Measurements from ENCODE around the gene UNC79.

The UNC79 gene

GRCh38 chr14:93682459-93682858, 251.7 kb downstream of the UNC79 start:
- no peak overlapping the region for H3K9ac ChIP-seq (ENCODE audit: insufficient read length, low read depth)
- H3K4me3 ChIP-seq (ENCODE audit: insufficient read length, low read depth): no peak overlapping the region
- no peaks in the 10 kb centered on the region for H3K9me3 ChIP-seq (ENCODE audit: insufficient read depth, low read length)
- H3K4me1 ChIP-seq (ENCODE audit: insufficient read depth, insufficient read length): peaks cover 4% of the 10 kb centered on the region
- no peak for DNase-seq (ENCODE audit: low read depth, low spot score)
- H3K36me3 ChIP-seq (ENCODE audit: insufficient read depth, insufficient read length, low read length): no peaks in the 10 kb centered on the region
- TF ChIP-seq YY1 (IDR thresholded peaks at IDR 0.05; ENCODE audit: insufficient read depth, insufficient read length) (no peak), ZNF274 (IDR thresholded peaks at IDR 0.05; ENCODE audit: low read depth, low read length) (no peak), SUZ12 (IDR thresholded peaks at IDR 0.05; ENCODE audit: extremely low read depth, insufficient read depth, insufficient read length) (no peak)
- H3K27me3 ChIP-seq (ENCODE audit: insufficient read depth, insufficient read length): no peaks in the 10 kb centered on the region

- Histone ChIP-seq H3K9me3 (ENCODE audit: insufficient read depth, low read length) (no peaks in the 10 kb centered on the region), H3K4me1 (ENCODE audit: insufficient read depth, insufficient read length) (peaks cover 4% of the 10 kb centered on the region), H3K9ac (ENCODE audit: insufficient read length, low read depth) (no peak overlapping the region), H3K36me3 (ENCODE audit: insufficient read depth, insufficient read length, low read length) (no peaks in the 10 kb centered on the region), H3K27me3 (ENCODE audit: insufficient read depth, insufficient read length) (no peaks in the 10 kb centered on the region), H3K4me3 (ENCODE audit: insufficient read length, low read depth) (no peak overlapping the region)
- DNase-seq (ENCODE audit: low read depth, low spot score): no peak
- no peak for TF ChIP-seq SUZ12 (IDR thresholded peaks at IDR 0.05; ENCODE audit: extremely low read depth, insufficient read depth, insufficient read length)
- TF ChIP-seq YY1 (IDR thresholded peaks at IDR 0.05; ENCODE audit: insufficient read depth, insufficient read length): no peak
- TF ChIP-seq ZNF274 (IDR thresholded peaks at IDR 0.05; ENCODE audit: low read depth, low read length): no peak
These were observed 252.5 kb downstream of the UNC79 start for GRCh38 chr14:93683226-93683625.

- Histone ChIP-seq H3K36me3 (ENCODE audit: insufficient read depth, insufficient read length, low read length) (no peaks in the 10 kb centered on the region), H3K27me3 (ENCODE audit: insufficient read depth, insufficient read length) (no peaks in the 10 kb centered on the region), H3K4me3 (ENCODE audit: insufficient read length, low read depth) (no peak overlapping the region), H3K9me3 (ENCODE audit: insufficient read depth, low read length) (no peaks in the 10 kb centered on the region), H3K9ac (ENCODE audit: insufficient read length, low read depth) (no peak overlapping the region), H3K4me1 (ENCODE audit: insufficient read depth, insufficient read length) (peaks cover 4% of the 10 kb centered on the region)
- TF ChIP-seq SUZ12 (IDR thresholded peaks at IDR 0.05; ENCODE audit: extremely low read depth, insufficient read depth, insufficient read length) (no peak), YY1 (IDR thresholded peaks at IDR 0.05; ENCODE audit: insufficient read depth, insufficient read length) (no peak), ZNF274 (IDR thresholded peaks at IDR 0.05; ENCODE audit: low read depth, low read length) (no peak)
- DNase-seq (ENCODE audit: low read depth, low spot score): no peak
These were observed 254.6 kb downstream of the UNC79 start for GRCh38 chr14:93685121-93685895.

- no peak overlapping the region for H3K9ac ChIP-seq (ENCODE audit: insufficient read length, low read depth)
- TF ChIP-seq SUZ12 (IDR thresholded peaks at IDR 0.05; ENCODE audit: extremely low read depth, insufficient read depth, insufficient read length): no peak
These were observed 255.5 kb downstream of the UNC79 start for GRCh38 chr14:93686268-93686667.

GRCh38 chr14:93688239-93688666, 257.5 kb downstream of the UNC79 start:
- H3K27me3 ChIP-seq (ENCODE audit: insufficient read depth, insufficient read length): no peaks in the 10 kb centered on the region
- peak; percentile 85 for DNase-seq (ENCODE audit: low read depth, low spot score)
- peaks cover 4% of the 10 kb centered on the region for H3K4me1 ChIP-seq (ENCODE audit: insufficient read depth, insufficient read length)
- H3K36me3 ChIP-seq (ENCODE audit: insufficient read depth, insufficient read length, low read length): no peaks in the 10 kb centered on the region
- no peak overlapping the region for H3K4me3 ChIP-seq (ENCODE audit: insufficient read length, low read depth)
- H3K9me3 ChIP-seq (ENCODE audit: insufficient read depth, low read length): no peaks in the 10 kb centered on the region
- TF ChIP-seq ZNF274 (IDR thresholded peaks at IDR 0.05; ENCODE audit: low read depth, low read length): no peak
- no peak overlapping the region for H3K9ac ChIP-seq (ENCODE audit: insufficient read length, low read depth)

More at GRCh38 chr14:93686268-93686667, 255.5 kb downstream of the UNC79 start:
- no peaks in the 10 kb centered on the region for H3K27me3 ChIP-seq (ENCODE audit: insufficient read depth, insufficient read length)
- peaks cover 4% of the 10 kb centered on the region for H3K4me1 ChIP-seq (ENCODE audit: insufficient read depth, insufficient read length)
- no peaks in the 10 kb centered on the region for H3K36me3 ChIP-seq (ENCODE audit: insufficient read depth, insufficient read length, low read length)
- no peak overlapping the region for H3K4me3 ChIP-seq (ENCODE audit: insufficient read length, low read depth)
- no peaks in the 10 kb centered on the region for H3K9me3 ChIP-seq (ENCODE audit: insufficient read depth, low read length)
- DNase-seq (ENCODE audit: low read depth, low spot score): no peak

GRCh38 chr14:93688820-93689219, 258.1 kb downstream of the UNC79 start:
- DNase-seq (ENCODE audit: low read depth, low spot score): no peak
- H3K4me3 ChIP-seq (ENCODE audit: insufficient read length, low read depth): no peak overlapping the region
- no peaks in the 10 kb centered on the region for H3K27me3 ChIP-seq (ENCODE audit: insufficient read depth, insufficient read length)
- no peak for TF ChIP-seq SUZ12 (IDR thresholded peaks at IDR 0.05; ENCODE audit: extremely low read depth, insufficient read depth, insufficient read length)
- no peak for TF ChIP-seq ZNF274 (IDR thresholded peaks at IDR 0.05; ENCODE audit: low read depth, low read length)
- no peak for TF ChIP-seq YY1 (IDR thresholded peaks at IDR 0.05; ENCODE audit: insufficient read depth, insufficient read length)
- peak overlapping the region; percentile 38 for H3K9ac ChIP-seq (ENCODE audit: insufficient read length, low read depth)
- H3K36me3 ChIP-seq (ENCODE audit: insufficient read depth, insufficient read length, low read length): no peaks in the 10 kb centered on the region
- no peaks in the 10 kb centered on the region for H3K9me3 ChIP-seq (ENCODE audit: insufficient read depth, low read length)
- H3K4me1 ChIP-seq (ENCODE audit: insufficient read depth, insufficient read length): peaks cover 4% of the 10 kb centered on the region

GRCh38 chr14:93690146-93690545, 259.4 kb downstream of the UNC79 start:
- no peaks in the 10 kb centered on the region for H3K36me3 ChIP-seq (ENCODE audit: insufficient read depth, insufficient read length, low read length)
- TF ChIP-seq YY1 (IDR thresholded peaks at IDR 0.05; ENCODE audit: insufficient read depth, insufficient read length): no peak
- TF ChIP-seq SUZ12 (IDR thresholded peaks at IDR 0.05; ENCODE audit: extremely low read depth, insufficient read depth, insufficient read length): no peak
- no peak for TF ChIP-seq ZNF274 (IDR thresholded peaks at IDR 0.05; ENCODE audit: low read depth, low read length)

More at GRCh38 chr14:93690146-93690545, 259.4 kb downstream of the UNC79 start:
- Histone ChIP-seq H3K9me3 (ENCODE audit: insufficient read depth, low read length) (no peaks in the 10 kb centered on the region), H3K27me3 (ENCODE audit: insufficient read depth, insufficient read length) (no peaks in the 10 kb centered on the region), H3K9ac (ENCODE audit: insufficient read length, low read depth) (no peak overlapping the region), H3K4me3 (ENCODE audit: insufficient read length, low read depth) (no peak overlapping the region), H3K4me1 (ENCODE audit: insufficient read depth, insufficient read length) (peaks cover 4% of the 10 kb centered on the region)
- no peak for DNase-seq (ENCODE audit: low read depth, low spot score)
